GM18499 (cell line): ENCODE measurements around the gene CCL21.
"Not testable (repeated sequence)": the region's sequence is repeated elsewhere in the genome, so short reads cannot be mapped to it uniquely, and the experiment has no call there.

Source experiments
- ATAC-seq: cut with Tn5 transposase; IDR thresholded peaks from one replicate; pipeline ENCODE4 v1.9.1; 2021; ENCODE audit warnings: moderate number of reproducible peaks; ENCODE audit not compliant: insufficient read depth, unreplicated experiment

Gene CCL21, protein sequence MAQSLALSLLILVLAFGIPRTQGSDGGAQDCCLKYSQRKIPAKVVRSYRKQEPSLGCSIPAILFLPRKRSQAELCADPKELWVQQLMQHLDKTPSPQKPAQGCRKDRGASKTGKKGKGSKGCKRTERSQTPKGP

DNA sequence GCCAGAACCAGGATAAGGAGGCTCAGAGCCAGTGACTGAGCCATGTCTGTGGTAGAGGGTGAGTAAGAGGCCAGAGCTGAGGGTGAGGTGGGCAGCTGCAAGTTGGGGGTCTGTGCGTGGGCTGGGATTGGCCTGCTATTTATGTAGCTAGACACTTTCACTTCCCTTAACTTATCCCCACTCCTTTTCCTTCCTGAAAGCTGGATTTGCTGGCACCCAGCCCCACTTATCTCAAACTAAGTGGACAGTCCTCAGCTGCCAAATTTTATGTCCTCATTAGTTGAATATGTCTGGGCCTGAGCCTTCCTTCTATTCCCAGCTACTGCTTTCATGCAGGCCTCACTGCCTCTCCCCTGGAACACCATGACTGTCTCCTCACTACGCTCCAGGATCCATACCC lies at the start of gene CCL21:
CCL21 (minus strand) TSS at position 114 of the 400 bp plus-strand sequence; CDS start at position 44, 70 bp downstream.
- no peak for ATAC-seq

DNA sequence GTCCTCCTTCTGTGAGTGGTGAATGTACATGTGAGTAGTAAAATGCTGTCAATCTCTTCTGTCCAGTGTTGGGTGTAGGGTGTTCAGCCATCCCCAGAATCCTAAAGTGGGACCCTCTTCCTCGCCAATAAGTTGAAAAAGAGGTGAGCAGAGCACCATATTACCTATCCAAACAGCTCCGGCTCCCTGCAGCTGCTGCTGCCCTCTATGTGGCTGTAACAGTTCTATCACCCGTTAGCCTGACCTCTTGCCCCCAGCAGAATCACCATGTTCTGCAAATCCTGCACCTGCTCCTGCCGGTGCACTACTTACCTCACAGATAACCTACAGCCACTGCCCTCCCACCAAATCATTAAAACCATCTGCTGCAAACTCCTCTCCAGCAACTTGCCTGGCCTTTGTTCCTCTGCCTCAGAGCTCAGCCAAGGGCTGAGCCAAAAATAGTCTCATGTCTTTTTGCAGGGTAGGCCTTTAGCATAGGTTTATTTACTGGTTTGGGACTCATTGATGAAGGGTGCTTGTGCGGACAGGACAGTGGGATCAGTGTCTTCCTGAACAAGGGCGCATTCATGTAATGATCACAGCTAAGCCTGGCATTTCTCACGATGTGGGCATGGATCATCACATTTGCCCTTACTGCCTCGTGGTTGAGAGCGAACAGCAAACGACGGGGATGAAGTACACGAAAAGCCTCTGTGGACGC lies 49.6 kb upstream of the CCL21 start:
- no peak for ATAC-seq

GRCh38 chr9:34750320-34750719 lies 40.4 kb upstream of the CCL21 start:
- not testable (repeated sequence) for ATAC-seq

GRCh38 chr9:34746526-34746925 lies 36.6 kb upstream of the CCL21 start:
- ATAC-seq, result no peak

DNA sequence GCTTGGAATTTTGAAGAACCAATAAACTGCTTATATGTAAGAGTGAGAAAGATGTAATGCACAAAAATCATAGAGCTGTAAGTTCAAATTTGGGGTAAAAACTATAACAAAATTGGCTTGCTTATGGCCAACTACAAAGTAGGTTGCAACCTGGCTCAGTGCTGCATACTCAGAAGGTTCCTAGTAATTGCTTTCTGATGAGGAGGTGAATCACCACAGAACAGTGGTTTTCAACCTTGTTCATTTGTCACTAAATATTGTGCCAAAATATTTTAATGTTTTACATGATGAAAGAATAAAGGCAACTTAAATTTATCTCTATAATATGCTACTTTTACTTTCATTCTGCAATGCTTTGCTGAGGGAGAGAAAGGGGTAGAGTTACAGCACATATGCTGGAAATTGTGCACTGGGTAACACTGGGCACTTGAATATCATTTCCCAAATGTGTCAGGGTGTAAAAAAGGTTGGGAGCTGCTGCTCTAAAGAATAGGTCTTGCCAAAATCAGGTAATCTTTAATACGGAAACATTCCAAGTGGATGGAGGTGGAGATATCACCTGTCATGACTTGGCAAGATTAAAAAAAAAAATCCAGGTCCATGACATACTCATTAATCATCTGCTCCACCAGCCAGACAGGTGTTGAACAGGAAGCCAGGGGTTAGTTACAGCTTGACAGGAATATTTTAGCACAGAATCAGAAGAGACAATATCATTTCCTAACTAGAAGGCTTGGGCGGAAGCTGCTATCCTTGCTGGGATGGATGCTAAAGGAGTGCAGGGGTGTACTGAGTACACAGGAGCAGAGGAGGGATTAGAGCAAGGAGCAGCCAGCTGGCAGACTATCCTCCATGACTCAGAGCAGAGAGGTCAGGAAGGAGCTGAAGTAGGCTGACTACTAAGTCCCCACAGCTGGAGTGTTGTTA lies 34.6 kb upstream of the CCL21 start:
- ATAC-seq, result no peak

- ATAC-seq, result no peak
Observed at GRCh38 chr9:34742710-34743109, 32.8 kb upstream of the CCL21 start.

GRCh38 chr9:34741628-34742027 lies 31.7 kb upstream of the CCL21 start:
- ATAC-seq, result no peak

DNA sequence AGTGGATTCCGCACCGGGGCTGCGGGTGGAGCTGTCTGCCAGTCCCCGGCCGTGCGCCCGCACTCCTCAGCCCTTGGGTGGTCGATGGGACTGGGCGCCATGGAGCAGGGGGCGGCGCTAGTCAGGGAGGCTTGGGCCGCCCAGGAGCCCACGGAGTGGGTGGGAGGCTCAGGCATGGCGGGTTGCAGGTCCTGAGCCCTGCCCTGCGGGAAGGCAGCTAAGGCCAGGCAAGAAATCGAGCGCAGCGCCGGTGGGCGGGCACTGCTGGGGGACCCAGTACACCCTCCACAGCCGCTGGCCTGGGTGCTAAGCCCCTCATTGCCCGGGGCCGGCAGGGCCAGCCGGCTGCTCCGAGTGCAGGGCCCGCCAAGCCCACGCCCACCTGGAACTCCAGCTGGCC lies 30.2 kb upstream of the CCL21 start:
- ATAC-seq, result not testable (repeated sequence)

DNA sequence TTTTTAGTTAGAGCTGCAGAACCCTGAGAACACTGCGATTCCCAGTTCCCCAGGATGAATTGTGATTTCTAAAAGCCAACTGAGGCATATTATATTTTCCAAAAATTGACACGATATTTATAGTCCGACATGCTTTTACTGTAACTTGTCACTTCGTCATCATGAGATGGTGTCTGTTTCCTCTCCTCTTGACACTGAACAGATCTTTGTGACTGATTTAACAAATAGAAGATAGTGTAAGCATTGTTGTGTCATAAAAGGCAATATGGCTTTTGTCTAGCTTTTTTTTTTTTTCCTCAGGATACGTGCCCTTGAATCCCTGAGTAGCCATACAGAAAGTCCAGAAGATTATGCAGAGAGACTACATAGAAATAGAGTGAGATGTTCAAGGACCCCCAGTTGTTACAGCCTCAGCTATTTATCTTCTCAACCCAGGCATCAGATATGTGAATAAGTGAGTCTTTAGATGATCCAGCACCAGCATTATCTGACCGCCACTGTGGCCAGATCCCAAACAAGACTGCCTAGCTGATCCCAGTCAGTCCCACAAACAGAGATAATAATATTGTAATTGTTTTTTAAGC lies 27.8 kb upstream of the CCL21 start:
- no peak for ATAC-seq

GRCh38 chr9:34734720-34735119 lies 24.8 kb upstream of the CCL21 start:
- no peak for ATAC-seq

GRCh38 chr9:34732886-34733285 lies 22.9 kb upstream of the CCL21 start:
- no peak for ATAC-seq

- ATAC-seq, result no peak
Observed at GRCh38 chr9:34732478-34732877, 22.5 kb upstream of the CCL21 start.

DNA sequence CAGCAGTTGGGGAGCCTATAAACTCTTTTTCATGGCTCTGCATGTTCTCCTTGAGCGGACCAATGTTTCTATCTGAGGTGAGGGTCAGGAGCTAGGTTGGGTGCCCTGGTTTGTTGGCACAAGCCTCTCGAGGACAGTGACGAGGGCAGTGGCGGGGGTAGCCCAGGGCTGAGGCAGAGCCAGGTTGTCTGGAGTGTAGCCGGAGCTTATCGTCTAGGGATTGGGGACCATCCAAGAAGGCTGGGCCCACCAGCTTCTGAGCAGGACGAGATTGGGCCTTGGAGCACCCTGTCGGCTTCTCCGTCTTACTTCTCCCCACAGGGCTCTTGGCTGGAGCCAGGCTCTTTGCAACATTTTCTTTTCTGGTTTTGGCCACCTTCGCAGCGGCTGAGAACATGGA lies 13.2 kb upstream of the CCL21 start:
- ATAC-seq, result no peak

DNA sequence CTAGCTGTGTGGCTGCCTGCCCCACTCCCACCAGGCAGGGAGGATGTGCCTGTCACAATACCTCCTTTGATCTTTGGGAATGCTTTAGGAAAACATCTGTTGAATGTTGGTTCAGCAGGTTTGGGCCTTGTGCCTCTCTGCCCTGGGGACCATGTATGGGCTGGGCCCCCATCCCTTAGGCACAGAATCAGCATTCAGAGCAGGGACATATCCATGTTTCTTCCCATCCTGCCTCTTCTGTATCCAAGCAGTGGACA lies 9.8 kb upstream of the CCL21 start:
- ATAC-seq, result not testable (repeated sequence)

DNA sequence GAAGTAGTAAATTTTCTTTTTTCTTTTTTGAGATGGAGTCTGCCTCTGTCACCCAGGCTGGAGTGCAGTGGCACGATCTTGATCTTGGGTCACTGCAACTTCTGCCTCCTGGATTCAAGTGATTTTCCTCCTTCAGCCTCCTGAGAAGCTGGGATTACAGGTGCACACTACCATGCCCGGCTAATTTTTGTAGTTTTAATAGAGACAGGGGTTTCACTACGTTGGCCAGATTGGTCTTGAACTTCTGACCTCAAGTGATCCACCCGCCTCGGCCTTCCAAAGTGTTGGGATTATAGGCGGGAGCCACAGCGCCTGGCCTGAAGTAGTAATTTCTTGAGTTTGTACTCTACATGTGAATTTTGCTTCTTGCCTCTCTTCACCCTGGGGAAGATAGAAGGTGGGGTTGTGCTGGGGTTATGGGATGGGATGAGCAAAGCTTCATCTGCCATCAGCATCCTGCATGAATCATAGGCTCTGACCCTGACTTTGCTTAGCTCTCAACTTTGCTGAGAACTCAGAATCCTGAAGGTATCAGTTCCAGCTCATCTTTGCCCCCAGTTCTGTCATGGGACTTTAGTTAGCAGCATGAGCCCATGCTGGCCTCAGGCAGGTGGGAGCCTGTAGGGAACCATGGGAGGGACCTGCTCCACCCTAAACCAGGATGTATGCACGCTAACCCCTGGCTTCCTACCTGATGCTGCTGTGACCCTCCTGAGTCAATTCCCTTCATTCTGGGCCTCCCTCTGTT lies 9.3 kb upstream of the CCL21 start:
- no peak for ATAC-seq

DNA sequence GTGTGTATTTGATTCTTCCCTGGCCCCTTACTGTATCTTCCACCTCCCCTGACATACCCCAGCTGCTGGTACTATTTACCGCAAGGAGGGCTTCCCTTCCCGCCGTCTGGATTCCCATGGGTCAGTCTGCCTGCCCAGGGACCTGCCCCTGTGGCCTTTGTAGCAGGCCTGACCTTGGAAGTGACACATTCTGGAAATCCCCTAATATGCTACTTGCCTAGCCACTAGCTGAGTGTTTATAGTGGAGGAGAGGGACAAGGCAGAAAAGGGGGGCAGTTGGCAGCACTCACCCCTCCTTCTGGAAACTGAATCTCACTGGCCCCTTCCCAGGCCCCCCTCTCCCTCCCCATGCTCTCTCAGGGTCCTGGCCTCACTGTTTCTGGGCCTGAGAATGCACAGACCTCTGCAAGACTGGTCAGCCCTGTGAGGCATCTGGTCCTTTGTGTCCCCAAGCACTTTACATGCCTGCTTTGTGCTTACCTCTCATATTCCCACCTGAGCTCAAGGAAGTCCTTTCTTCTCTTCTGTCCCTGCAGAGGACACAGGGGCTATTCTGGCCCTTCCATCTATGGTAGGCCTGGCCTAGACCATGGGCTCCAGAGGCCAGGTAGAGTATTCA lies 8.2 kb upstream of the CCL21 start:
- ATAC-seq, result no peak

GRCh38 chr9:34716711-34717110 lies 6.8 kb upstream of the CCL21 start:
- no peak for ATAC-seq

DNA sequence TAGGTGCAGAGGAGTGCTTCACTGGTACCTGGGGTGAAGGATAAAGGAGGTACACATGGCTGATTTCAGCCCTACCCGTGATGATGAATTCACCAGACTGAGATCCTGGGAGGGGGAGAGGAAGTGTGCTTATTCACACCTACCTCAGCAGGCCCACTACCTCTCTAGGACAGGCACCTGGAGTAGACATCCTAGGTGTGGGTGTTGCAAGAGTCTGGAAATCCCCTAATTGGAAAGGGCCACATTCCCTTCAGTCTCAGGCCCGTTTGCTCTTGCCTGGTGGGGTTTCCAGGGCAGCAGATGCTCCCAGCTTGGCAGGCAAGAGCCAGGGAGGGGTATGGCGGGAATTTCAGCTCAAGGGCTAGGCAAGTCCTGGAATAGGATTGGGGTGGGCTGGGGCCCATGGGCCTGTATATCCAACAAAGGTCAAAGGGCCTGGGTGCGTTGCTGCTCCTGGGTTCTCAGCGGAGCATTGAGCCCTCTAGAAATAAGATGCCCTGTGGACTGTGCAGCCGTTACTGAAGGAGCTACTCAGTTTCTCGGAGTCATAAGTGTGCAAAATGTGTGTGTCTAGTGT lies 5.8 kb upstream of the CCL21 start:
- no peak for ATAC-seq

- ATAC-seq, result no peak
Observed at GRCh38 chr9:34714007-34714406, 4.1 kb upstream of the CCL21 start.

DNA sequence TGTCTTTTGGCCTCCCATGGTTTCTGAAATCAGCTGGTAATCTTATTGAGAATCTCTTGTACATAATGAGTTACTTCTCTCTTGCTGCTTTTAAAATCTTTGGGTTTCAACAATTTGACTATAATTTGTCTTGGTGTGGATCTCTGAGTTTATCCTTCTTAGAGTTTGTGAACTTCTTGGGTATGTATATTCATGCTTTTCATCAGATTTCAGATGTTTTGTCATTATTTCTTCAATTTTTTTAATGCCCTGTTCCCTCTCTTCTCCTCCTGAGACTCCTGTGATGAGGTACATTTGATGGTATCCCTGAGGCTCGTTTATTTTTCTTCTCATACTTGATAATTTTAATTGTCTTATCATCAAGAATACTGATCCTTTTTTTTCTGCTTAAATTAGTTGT lies 2.2 kb upstream of the CCL21 start:
- ATAC-seq, result no peak
